NCI-H2196 treated with DMSO at 0.1 percent for 48 hours (cell line): ENCODE results near the gene FGFR3.

ENCODE experiments used
- DNase-seq: peaks from one replicate; lab custom pipeline; 2025; ENCODE audit not compliant: unreplicated experiment; lab: John Stamatoyannopoulos, UW

FGFR3 gene

DNA sequence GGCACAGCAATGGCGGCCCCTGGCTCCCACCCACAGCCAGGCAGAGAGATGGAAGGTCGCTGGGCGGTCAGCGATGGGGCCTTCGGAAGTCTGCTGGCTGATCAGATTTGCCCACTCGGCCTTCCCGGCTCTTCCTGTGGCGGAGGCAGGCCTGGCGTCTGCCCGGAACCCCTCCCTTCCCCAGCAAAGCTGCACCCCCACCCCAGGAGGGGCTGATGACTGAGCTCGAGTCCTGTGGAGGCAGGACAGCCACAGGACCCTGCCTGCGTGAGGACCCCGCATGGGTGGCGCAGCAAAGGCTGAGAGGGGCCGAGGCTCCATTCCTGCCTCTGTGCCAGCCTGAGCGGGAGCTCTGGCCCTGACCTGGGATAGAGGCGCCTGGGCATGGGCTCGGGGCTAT, 37.0 kb upstream of the FGFR3 start:
- no peak for DNase-seq

DNA sequence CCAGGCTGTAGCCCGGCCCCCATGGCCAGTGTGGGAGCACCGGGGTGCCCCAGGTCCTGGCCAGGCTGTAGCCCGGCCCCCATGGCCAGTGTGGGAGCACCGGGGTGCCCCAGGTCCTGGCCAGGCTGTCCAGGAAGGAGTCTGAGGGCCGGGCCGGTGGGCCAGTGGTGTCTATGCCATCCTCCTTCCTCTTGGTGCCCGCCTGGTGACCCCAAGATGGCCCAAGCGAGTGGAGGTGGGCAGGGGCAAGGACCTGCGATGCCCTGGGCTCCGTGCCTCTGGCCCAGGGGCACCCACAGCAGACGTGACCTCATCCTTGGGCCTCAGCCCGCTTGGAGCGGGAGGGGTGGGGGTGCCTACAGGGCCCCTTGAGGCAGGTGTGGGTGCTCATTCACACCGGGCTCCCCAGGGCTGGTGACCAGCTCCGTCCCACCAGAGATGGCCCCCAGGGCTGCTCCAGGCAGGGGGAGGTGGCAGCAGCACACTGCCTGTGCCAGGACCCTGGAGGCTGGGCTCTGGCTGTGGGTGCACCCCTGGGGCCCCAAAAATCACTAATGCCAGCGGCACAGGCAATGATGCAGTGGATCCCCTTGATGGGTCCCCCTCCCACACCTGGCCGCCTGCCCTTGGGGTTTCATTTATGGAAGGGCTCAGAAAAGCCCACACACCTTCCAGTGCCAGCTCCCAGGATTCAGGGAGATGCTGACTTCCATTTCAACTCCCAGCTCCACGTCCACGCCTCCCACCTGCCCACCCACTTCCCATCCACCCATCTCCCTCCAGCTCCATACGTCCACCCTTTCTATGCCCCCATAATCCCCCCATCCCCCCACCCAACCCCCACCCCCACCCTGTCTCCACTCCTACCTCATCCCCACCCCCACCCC, 36.0 kb upstream of the FGFR3 start:
- no peak for DNase-seq

GRCh38 chr4:1757836-1758235, 35.3 kb upstream of the FGFR3 start:
- DNase-seq = no peak

DNA sequence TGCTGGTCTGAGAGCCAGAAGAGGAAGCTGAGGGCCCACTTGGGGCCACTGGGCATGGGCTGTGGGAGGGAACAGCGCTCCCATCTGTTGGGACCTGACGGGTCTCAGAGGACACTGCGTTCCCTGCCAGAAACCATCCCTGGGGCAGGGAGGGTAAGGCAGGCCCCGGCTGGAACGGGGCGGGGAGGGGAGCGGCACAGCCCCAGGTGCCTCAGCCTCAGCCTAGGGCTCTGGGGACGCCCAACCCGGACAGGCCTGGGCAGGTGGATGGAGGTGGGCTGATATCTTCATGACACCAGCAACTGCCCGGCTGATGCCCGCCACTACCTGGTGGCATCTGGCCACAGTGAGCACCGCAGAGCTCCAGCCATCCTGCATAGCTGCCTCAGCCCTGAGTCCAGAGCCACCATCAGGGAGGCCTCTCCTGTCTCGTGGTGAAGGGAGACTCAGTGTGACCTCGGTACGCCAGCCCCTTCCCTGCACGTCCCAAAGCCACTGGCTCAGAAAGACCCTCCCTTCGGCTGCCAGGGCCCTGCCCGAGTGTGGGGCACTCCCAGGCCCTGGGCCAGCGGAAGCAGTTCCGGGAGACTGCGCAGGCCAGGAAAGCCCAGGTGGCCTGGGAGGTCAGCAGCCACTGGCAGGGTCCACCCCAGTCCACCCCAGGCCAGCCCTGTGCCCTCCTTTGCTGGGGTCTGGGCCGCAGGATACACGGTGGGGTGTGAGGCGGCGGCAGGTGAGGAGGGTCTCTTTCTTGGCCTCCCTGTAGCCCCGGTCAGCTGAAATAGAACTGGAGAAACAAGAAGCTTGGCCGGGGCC, 34.6 kb upstream of the FGFR3 start:
- DNase-seq = no peak

DNA sequence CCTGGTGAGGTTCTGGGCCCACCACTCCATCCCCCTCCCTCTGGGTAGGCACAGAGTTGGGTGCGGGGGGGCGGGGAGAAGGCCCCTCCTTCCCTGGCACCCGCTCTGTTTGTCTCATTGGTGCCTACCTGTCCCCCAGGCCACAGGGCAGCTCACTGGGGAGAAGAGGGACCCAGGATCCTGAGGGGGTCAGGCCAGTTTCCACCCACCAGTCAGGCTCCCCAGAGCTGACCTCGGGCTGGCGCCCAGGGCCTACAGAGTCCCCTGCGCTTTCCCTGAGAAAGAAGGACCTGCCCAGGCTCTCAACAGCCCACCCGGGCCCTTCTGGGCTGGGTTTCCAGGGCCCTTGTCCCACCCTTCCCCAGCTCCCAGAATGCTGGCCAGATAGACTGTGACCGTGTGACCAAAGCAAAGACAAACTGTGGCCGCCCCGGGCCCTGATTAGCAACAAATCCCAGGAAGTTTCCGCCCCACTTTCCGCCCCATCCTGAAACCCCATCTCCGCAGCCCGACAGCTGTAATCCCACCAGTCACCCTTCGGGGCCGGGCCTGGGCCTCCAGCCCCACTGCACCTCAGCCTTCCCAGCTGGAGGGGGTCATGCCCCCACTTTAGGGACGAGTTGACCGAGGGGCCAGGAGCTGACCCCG, 33.8 kb upstream of the FGFR3 start:
- DNase-seq = no peak

DNA sequence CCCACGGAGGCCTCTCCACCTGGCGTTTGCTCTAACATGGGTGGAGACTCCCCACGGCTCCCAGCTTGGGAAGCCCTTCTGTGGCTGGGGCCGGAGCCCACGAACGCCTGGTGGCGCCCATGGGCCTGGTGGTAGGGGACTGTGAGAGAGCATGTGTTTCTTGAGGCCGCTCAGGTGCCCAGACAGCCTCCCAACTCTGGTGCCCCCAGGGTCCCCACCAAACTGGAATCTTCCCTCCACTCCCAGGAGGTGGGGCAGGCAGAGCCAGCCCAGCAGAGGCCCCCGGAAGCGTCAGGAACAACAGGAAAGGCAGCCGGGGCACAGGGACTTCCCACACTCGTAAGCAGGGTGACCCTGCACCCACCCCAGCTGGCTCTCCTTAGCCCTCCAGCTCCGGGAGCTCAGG, 33.3 kb upstream of the FGFR3 start:
- DNase-seq = no peak

GRCh38 chr4:1760521-1761071, 32.5 kb upstream of the FGFR3 start:
- no peak for DNase-seq

DNA sequence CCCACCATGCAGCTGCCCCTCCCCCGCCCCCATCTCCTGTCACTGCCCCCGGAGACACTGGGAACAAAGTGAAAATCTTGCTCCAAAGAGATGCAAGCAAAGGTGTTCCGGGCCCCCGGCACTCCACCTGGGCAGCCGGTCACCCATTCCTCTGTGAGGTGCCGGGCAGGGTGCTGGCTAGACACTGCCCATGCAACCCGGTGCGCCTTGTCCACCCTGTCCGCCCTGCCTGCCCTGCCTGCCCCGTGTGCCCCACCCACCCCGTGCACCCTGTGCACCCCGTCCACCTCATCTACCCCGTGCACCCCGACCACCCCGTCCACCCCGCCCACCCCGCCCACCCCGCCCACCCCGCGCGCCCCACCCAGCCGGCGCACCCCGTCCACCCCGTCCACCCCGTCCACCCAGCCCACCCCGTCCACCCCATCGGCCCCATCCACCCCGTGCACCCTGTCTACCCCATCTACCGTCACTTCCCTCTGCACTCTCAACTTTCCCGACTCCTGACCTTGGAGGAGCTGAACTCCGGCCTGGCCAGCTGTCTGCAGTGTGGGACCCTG, 31.9 kb upstream of the FGFR3 start:
- DNase-seq = no peak

DNA sequence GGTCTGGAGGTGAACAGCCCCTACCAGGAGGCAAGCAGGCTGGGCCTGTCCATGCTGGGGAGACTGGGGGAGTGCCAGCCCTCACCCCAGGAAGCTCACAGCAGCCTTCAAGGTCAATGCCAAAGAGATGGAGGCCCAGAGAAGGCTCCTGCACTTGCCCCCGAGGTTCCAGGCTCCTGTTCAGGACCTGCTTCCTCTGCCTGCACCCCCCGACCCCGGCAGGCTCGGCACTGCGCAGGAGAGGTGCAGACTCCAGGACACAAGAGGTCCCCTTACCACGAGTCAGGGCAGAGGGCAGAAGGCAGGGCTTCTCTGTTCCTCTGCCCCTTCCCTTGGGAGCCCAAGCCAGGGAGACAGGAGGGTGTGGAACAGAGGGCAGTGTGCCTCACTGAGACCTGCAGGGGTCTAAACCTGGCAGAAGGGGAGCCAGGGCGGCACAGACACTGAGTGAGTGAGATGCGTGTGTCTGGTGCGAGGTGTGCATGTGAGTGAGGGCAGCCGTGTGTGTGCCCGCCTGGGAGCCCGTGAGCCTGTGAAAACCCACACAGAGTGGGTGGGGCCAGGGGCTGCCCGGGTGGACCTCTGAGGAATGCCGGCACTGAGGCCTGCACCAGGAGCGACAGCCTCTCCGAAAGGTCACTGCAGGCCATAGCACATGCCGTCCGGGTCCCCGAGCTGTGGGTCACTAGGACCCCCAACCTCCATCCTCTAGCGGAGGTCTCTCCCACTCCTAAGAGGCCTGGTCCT, 30.7 kb upstream of the FGFR3 start:
- DNase-seq = no peak

DNA sequence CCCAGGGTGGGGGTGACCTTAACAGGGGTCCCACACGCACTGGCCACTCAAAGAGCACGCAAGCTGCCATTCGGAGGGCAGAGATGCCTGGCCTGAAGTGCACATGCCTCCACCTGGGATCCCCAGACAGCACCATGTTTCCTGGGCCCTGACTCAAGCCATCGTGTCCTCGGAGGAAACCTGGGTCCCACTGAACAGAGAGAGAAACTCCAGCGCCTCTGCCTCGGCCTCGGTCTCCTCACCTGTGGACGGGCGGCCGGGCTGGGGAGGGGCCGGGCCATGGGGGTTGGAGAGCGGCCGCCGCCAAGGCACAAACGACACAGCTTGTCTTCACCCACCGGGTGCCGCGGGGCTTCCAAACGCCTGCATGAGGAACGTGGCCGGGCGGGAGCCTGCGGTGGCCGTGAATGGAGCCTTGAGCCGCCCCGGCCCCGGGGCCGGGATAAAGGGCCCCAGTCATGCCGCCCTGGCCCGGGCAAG, 30.0 kb upstream of the FGFR3 start:
- no peak for DNase-seq

DNA sequence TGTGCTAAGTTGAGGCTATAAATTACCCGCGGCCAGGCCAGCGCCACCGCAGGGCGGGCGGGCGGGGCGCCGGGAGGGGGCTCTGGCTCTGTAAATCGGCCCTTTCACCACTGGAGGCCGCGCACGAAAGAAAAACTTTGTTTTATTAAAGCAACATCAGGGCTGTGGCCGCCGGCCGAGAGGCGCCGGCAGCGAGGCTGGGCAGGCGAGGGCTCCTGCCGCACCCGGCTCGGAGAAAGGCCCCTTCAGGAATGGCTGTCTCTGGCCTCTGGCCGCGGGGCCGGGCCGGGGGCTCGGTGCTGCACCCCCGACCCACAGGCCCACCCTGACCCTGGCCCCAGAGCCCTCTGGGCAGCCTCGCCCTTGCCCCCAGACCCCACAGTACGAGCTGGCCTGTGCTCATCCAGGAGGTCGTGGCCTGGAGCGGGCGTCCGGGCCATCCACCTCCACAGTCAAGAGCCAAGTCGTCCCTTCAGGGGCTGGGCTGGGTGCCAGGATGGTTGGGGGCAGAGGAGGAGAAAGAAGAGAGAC, 29.5 kb upstream of the FGFR3 start:
- no peak for DNase-seq

- DNase-seq = no peak
Measured at GRCh38 chr4:1764670-1765069, 28.4 kb upstream of the FGFR3 start.

DNA sequence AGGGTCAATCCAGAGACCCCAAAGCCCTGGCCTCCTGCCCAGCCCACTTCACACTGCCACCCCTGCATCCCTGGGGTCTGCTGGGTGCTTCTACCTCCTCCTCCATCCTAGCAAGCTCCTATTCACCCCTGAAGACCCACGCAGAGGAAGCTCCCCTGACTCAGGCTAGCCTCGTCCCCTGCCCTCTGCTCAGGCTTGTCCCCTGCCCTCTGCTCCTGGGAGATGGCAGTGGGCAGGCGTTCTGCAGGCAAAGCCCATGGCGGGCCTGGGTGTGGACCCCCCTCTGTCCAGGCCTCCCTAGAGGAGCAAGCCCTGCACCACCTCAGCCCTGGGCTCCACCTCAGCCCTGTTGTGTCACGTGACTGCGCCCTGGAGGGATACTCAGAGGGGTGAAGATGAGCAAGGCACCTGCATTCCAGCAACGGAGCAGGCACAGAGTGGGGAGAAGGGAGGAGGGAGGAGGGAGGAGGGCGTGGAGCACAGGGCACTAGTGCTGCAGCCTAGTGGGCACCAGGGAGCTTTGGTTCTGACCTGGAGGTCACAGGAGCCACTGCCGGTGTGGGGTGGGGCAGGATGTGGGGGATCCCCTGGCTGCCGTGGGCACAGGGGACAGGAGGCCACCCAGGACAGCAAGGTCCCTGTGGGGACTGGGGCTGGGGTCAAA, 27.6 kb upstream of the FGFR3 start:
- no peak for DNase-seq

- DNase-seq = no peak
Measured at GRCh38 chr4:1766106-1767060, 26.7 kb upstream of the FGFR3 start.

- no peak for DNase-seq
Measured at GRCh38 chr4:1767061-1767769, 25.9 kb upstream of the FGFR3 start.

- DNase-seq = no peak
Measured at GRCh38 chr4:1767770-1768366, 25.2 kb upstream of the FGFR3 start.

- no peak for DNase-seq
Measured at GRCh38 chr4:1768367-1769034, 24.6 kb upstream of the FGFR3 start.
